HCT116 (cell line): ENCODE data around the gene RNF41.
A peak's percentile ranks its signal among the peaks of the same experiment; 100 is the strongest.

Experiments used
- EZH2 ChIP-seq: fragments of 200-600 bp; sonication (generic); IDR thresholded peaks from 2 replicates; pipeline ENCODE4 v1.6.1; 2017; ENCODE audit warnings: antibody characterized with exemption, mixed run types
- POLR2A ChIP-seq: IDR thresholded peaks from 2 replicates; pipeline ENCODE4 v1.7.0; 2011; ENCODE audit warnings: borderline replicate concordance; ENCODE audit not compliant: insufficient read depth, insufficient read length; ENCODE audit errors: extremely low read depth
- POLR2AphosphoS5 ChIP-seq: IDR thresholded peaks from 2 replicates; pipeline ENCODE4 v1.6.1; 2011; ENCODE audit warnings: mild to moderate bottlenecking, low read depth, low read length, moderate library complexity
- RAD21 ChIP-seq: IDR thresholded peaks from 2 replicates; pipeline ENCODE4 v1.6.1; 2012; ENCODE audit warnings: low read depth, mild to moderate bottlenecking
- REST ChIP-seq: IDR thresholded peaks from 2 replicates; pipeline ENCODE4 v1.6.1; 2012; ENCODE audit warnings: low read depth
- SIN3A ChIP-seq: IDR thresholded peaks from 2 replicates; pipeline ENCODE4 v1.6.1; 2012; ENCODE audit warnings: low read depth
- YY1 ChIP-seq: IDR thresholded peaks from 2 replicates; pipeline ENCODE4 v1.6.1; 2011; ENCODE audit warnings: low read length, low read depth, moderate library complexity, mild to moderate bottlenecking; ENCODE audit not compliant: insufficient replicate concordance; ENCODE audit errors: extremely low read depth
- ZNF274 ChIP-seq: fragments of 200-500 bp; sonication (Bioruptor generic); IDR thresholded peaks from 2 replicates; pipeline ENCODE4 v1.6.1; 2014; ENCODE audit warnings: mild to moderate bottlenecking, low read depth, low read length, inconsistent platforms

GRCh38 chr12:56159482-56160192, 62.1 kb downstream of the RNF41 start:
- TF ChIP-seq POLR2A (no peak), RAD21 (no peak), POLR2AphosphoS5 (peak; percentile 16), EZH2 (no peak), SIN3A (no peak), REST (no peak), YY1 (no peak), ZNF274 (no peak)
